ENCODE measurements around the gene CHST8.

Gene CHST8

DNA sequence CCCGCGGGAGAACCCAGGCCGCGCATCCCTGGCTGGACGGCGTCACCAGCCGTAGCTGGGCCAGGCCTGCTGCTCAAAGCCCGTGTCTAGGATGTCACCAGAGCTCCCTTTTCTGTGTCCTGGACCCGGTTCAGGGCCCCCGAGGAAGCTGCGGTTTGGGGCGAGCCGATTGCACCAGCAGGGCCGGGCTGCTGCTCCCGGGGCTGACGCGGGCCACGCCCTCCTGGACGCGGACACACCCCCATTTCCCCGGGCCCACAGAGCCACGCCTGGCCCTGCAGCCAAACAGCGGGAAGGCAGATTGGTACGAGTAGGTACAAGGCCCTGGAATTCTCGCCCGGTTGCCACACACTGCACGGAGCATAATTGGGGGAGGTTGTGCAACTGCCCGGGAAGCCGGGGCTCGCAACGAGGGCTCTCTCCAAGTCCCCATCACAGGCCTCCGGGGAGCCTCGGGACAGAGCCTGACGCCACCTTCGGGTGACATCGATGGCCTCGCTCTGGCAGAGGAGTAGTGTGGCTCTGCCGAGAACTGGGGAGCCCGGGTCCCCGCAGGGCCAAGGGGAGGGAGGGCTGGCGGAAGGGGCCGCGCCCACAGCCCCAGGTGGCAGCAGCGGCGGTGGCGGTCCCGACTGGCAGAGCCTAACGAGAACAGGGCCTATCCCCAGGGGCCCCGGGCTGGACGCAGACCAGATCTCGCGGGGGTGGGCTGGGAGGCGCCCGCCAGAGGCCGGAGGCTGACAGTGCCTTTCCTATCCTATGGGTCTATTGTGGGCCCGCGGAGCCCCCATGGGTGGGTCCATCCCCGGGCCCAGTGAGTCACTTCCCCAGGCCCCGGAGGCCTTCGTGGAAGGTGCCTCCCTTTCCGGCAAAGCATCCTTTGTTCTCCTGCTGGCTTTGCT, 198.4 kb downstream of the CHST8 start:
- Mint-ChIP-seq H3K4me3 (peak overlapping the region; percentile 79), H3K36me3 (no peaks in the 10 kb centered on the region), H3K9me3 (no peaks in the 10 kb centered on the region), H3K27me3 (peaks cover 7% of the 10 kb centered on the region), H3K27ac (no peak overlapping the region), H3K4me1 (peaks cover 12% of the 10 kb centered on the region)

DNA sequence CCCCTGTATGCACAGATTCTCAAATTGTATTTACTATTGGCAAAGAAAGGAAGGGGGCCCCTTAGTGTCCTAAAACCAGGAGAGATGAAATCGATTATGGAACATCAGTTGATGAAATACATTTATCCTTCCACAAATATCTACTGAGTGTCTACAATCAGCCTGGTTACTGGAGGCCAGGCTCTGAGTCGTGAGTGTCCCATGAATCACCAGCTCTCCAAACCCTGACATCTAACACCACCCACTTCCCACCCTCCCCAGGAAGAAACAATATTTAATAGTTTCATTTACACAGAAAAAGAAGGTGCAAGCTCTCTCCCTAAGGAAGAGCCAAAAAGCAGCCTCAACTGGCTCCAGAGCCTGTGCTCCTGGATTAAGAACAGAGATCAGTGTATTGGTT, 200.1 kb downstream of the CHST8 start:
- Mint-ChIP-seq H3K4me3 (no peak overlapping the region), H3K4me1 (peaks cover 12% of the 10 kb centered on the region), H3K27ac (no peak overlapping the region), H3K27me3 (peaks cover 9% of the 10 kb centered on the region), H3K9me3 (no peaks in the 10 kb centered on the region), H3K36me3 (no peaks in the 10 kb centered on the region)
